Inferior parietal cortex (tissue), 1 donor: ENCODE measurements around the gene PRR29.

Experiments used
- DNase-seq: peaks from one replicate; pipeline ENCODE4 v3.0.0-alpha.2; 2016; ENCODE audit errors: extremely low spot score

PRR29 gene

DNA sequence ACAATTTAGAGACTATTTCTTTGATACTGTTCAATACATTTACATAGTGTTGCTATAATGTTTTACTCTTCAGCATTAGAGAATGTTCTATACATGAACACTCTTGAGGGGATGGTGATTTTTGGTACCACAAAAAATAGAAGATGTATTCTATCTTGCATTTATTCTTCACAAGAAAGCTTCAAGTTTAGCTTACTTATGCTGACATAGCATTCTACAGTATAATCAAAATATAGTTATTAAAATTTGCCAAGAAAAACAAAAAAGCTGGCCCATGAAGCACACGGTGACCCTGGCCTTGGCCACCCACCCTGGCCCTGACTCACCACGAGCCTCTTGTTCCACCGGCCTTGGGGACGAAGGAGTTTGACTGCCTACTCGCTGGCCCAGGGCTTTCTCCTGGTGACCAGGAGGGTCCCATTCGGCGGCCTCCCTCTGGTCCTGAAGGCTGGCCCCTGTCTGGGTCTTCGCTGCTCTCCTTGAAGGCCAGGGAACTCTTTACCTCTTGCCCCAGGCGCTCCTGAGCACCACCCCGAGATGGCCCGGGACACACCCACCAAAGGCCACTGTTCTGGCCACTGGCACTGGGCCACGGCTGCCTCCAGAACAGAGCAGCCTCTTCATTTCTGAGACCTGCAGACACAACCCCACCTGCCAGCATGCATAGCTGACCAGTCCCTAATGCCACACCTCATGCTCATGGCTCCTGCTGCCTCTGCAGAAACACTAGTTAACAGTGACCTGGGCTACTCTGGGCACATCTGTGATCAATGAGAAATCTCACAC is 44.7 kb downstream of the PRR29 start:
- no peak for DNase-seq

DNA sequence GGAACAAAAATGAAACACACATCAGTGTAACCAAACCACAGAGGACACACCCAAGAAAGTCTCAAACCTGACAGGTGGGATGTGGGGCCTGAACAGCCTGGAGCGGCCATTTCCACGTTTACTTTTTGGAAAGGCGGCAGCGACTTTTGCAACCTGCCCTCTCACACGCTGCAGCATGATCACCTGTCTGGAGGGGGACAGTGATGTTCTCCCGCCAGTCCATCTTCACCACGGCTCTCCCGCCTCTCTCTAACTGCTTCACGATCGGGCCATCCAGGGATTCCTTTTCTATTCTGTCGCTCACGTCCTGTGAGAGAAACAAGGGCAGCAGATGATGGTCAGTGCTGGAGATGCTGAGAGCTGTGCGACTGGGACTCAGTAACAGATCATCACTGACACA is 47.0 kb downstream of the PRR29 start:
- no peak for DNase-seq

DNA sequence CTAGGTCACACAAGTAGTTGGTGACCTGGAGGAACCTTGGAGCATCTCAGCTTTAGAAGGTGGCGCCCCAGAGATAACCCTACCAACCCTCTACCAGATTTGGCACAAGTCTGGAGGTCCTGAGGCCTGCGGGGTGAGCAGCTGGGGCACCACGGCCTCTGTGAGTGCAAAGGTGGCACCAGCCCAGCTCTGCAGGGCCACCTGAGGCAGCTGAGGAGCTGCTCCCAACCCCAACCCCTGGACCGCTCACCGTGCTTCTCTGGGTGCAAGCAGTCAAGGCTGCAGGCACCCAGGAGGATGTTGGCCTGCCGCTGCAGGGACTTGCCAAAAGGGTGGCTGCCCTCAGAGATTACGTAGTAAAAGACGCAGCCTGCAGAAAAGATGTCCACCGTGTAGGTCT is 50.7 kb downstream of the PRR29 start:
- no peak for DNase-seq

DNA sequence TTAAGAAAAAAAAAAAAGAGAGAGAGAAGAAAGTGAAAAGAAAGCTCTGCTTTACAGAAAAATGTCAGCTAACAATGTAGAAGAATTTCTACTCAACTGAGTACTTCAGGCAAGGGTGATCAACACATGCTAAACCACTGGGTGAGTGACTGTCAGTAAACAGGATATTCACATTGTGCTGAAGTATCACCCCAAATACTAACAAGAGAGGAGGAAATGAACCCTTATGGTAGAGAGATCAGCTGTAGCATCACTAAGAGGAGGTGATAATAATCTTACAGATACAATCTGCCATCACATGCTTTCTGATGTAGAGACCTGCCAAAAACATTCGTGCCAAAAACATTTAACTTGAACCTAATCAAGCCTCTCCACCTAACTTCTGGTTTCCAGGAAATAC is 53.0 kb downstream of the PRR29 start:
- DNase-seq, result no peak

GRCh38 chr17:64053101-64053500 is 55.0 kb downstream of the PRR29 start:
- DNase-seq, result no peak
